H1 (cell line): ENCODE data around the gene ACTG2. TPM values are rescaled to one million over a fixed set of nuclear protein-coding genes. Genes with fewer than 3 reads are reported as not detected.

Experiments
- CTCF ChIA-PET: fragments of 300-600 bp; sonication (Branson Sonifier 250); formaldehyde crosslinking; loops from one replicate; lab custom pipeline; 2021; ENCODE audit not compliant: partially characterized antibody; lab: Charles Lee
- POLR2A ChIA-PET: fragments of 300-600 bp; sonication (Branson Sonifier 250); formaldehyde crosslinking; loops from one replicate; lab custom pipeline; 2021; ENCODE audit warnings: inconsistent platforms; ENCODE audit not compliant: partially characterized antibody; lab: Charles Lee
- DNase-seq, 2 experiments: peaks; one replicate each; pipeline versions ENCODE4 v3.0.0 to v3.0.0-alpha.2; 2010 to 2022; ENCODE audit warnings: low spot score in 2 of 2, low read depth in 1 of 2, mixed read lengths in 1 of 2
- FAIRE-seq: peaks from 2 replicates; lab custom pipeline; 2011; peaks lifted over from hg19 to GRCh38; lab: Jason Lieb, UNC
- H2AFZ ChIP-seq: 2 replicates; pipeline ENCODE4 v1.8.1; 2012; ENCODE audit warnings: low read length, inconsistent platforms
- H2AK5ac ChIP-seq: 2 replicates; pipeline ENCODE4 v1.6.1; 2013; ENCODE audit warnings: low read depth, low read length
- H2BK120ac ChIP-seq: replicated peaks from 2 replicates; pipeline ENCODE3; 2013; ENCODE audit warnings: low read depth, low read length, inconsistent platforms
- H2BK12ac ChIP-seq: 2 replicates; pipeline ENCODE4 v1.6.1; 2013; ENCODE audit warnings: low read depth, low read length
- H2BK15ac ChIP-seq: 2 replicates; pipeline ENCODE4 v1.6.1; 2013; ENCODE audit warnings: low read length
- H2BK20ac ChIP-seq: 2 replicates; pipeline ENCODE4 v1.6.1; 2013; ENCODE audit warnings: low read length
- H2BK5ac ChIP-seq: 2 replicates; pipeline ENCODE4 v1.6.1; 2013; ENCODE audit warnings: low read depth, low read length
- H3K14ac ChIP-seq: 2 replicates; pipeline ENCODE4 v1.6.1; 2013; ENCODE audit warnings: inconsistent platforms; ENCODE audit not compliant: insufficient read length
- H3K18ac ChIP-seq: 2 replicates; pipeline ENCODE4 v1.6.1; 2013; ENCODE audit warnings: low read length; ENCODE audit errors: extremely low read depth
- H3K23ac ChIP-seq: 2 replicates; pipeline ENCODE4 v1.6.1; 2013; ENCODE audit warnings: inconsistent platforms; ENCODE audit not compliant: insufficient read length
- H3K23me2 ChIP-seq: 2 replicates; pipeline ENCODE4 v1.6.1; 2013; ENCODE audit warnings: low read depth, low read length
- H3K27ac ChIP-seq: 2 replicates; pipeline ENCODE4 v1.6.1; 2011; ENCODE audit warnings: low read depth, low read length, inconsistent platforms
- H3K27me3 ChIP-seq, 4 experiments: replicated peaks in 1 of 4; 1 replicate in 1 of 4; 2 replicates in 3 of 4; pipeline versions ENCODE4 v1.6.1 to v1.8.1; 2011 to 2013; ENCODE audit warnings: low read length in 3 of 4, mild to moderate bottlenecking in 3 of 4, inconsistent platforms in 2 of 4, mixed read lengths in 2 of 4, moderate library complexity in 1 of 4; ENCODE audit not compliant: control insufficient read depth in 3 of 4, insufficient read depth in 3 of 4; ENCODE audit errors: extremely low read depth in 1 of 4
- H3K36me3 ChIP-seq, 4 experiments: 2 replicates each; pipeline versions ENCODE4 v1.6.1 to v1.8.1; 2011 to 2013; ENCODE audit warnings: mild to moderate bottlenecking in 4 of 4, low read length in 3 of 4, moderate library complexity in 2 of 4, control low read depth in 1 of 4, inconsistent platforms in 1 of 4; ENCODE audit not compliant: insufficient read depth in 4 of 4, control insufficient read depth in 2 of 4
- H3K4ac ChIP-seq: replicated peaks from 2 replicates; pipeline ENCODE3; 2013; ENCODE audit warnings: low read length, low read depth, mixed read lengths, inconsistent platforms; ENCODE audit not compliant: insufficient read length
- H3K4me1 ChIP-seq, 4 experiments: replicated peaks in 1 of 4; 1 replicate in 1 of 4; 2 replicates in 3 of 4; pipeline versions ENCODE4 v1.6.1 to v1.8.1; 2011 to 2013; ENCODE audit warnings: low read length in 3 of 4, inconsistent platforms in 2 of 4, mixed read lengths in 1 of 4; ENCODE audit not compliant: insufficient read depth in 4 of 4, control insufficient read depth in 3 of 4
- H3K4me2 ChIP-seq, 2 experiments: 2 replicates each; pipeline versions ENCODE4 v1.6.1 to v1.8.1; 2011 to 2013; ENCODE audit warnings: low read depth in 2 of 2, low read length in 2 of 2, control low read depth in 1 of 2, inconsistent platforms in 1 of 2, mild to moderate bottlenecking in 1 of 2; ENCODE audit not compliant: insufficient read depth in 1 of 2
- H3K4me3 ChIP-seq, 4 experiments: fragments of 200-600, 300-600 bp in 1 of 4; sonication (generic), shearing (Covaris generic), sonication (Bioruptor Twin) in 1 of 4; 2 replicates each; pipeline versions ENCODE4 v1.5.1 to v1.8.1; 2011 to 2016; ENCODE audit warnings: low read length in 4 of 4, low read depth in 3 of 4, control low read depth in 2 of 4, inconsistent platforms in 2 of 4, mild to moderate bottlenecking in 2 of 4, mixed read lengths in 1 of 4, moderate library complexity in 1 of 4; ENCODE audit not compliant: insufficient read depth in 2 of 4; ENCODE audit errors: extremely low read depth in 1 of 4
- H3K56ac ChIP-seq: replicated peaks from 2 replicates; pipeline ENCODE3; 2013; ENCODE audit warnings: low read depth, mild to moderate bottlenecking, mixed read lengths, low read length, inconsistent platforms; ENCODE audit not compliant: insufficient read length
- H3K79me1 ChIP-seq: 2 replicates; pipeline ENCODE4 v1.6.1; 2013; ENCODE audit warnings: low read depth, low read length, control low read depth
- H3K79me2 ChIP-seq, 2 experiments: 2 replicates each; pipeline versions ENCODE4 v1.6.1 to v1.8.1; 2012 to 2013; ENCODE audit warnings: low read length in 2 of 2, mild to moderate bottlenecking in 2 of 2, inconsistent platforms in 1 of 2; ENCODE audit not compliant: insufficient read depth in 2 of 2, control insufficient read depth in 1 of 2
- H3K9ac ChIP-seq, 4 experiments: replicated peaks in 1 of 4; 1 replicate in 1 of 4; 2 replicates in 3 of 4; pipeline versions ENCODE4 v1.6.1 to v1.8.1; 2011 to 2013; ENCODE audit warnings: low read depth in 3 of 4, low read length in 3 of 4, control low read depth in 2 of 4, mild to moderate bottlenecking in 2 of 4, moderate library complexity in 2 of 4, inconsistent platforms in 1 of 4; ENCODE audit errors: extremely low read depth in 1 of 4
- H3K9me3 ChIP-seq, 2 experiments: 2 replicates each; pipeline versions ENCODE4 v1.6.1 to v1.8.1; 2012 to 2013; ENCODE audit warnings: mild to moderate bottlenecking in 2 of 2, moderate library complexity in 2 of 2, control low read depth in 1 of 2, inconsistent platforms in 1 of 2, low read depth in 1 of 2, low read length in 1 of 2, mixed read lengths in 1 of 2; ENCODE audit not compliant: insufficient read depth in 2 of 2
- H4K20me1 ChIP-seq, 2 experiments: replicated peaks in 1 of 2; 2 replicates each; pipeline versions ENCODE3 to v1.8.1; 2011 to 2013; ENCODE audit warnings: inconsistent platforms in 2 of 2, low read length in 2 of 2, mild to moderate bottlenecking in 1 of 2; ENCODE audit not compliant: insufficient read depth in 2 of 2, control insufficient read depth in 1 of 2
- H4K5ac ChIP-seq: 2 replicates; pipeline ENCODE4 v1.6.1; 2013; ENCODE audit warnings: low read length, low read depth, mixed read lengths, inconsistent platforms; ENCODE audit not compliant: insufficient read length
- H4K8ac ChIP-seq: 2 replicates; pipeline ENCODE4 v1.8.0; 2013; ENCODE audit warnings: mild to moderate bottlenecking, moderate library complexity, low read length, inconsistent platforms; ENCODE audit not compliant: insufficient read depth; ENCODE audit errors: extremely low read depth
- H4K91ac ChIP-seq: replicated peaks from 2 replicates; pipeline ENCODE3; 2013; ENCODE audit warnings: low read length, mixed read lengths, inconsistent platforms; ENCODE audit not compliant: insufficient read length
- ASH2L ChIP-seq: fragments of 200-600, 300-600 bp; sonication (generic); IDR thresholded peaks from one replicate; pipeline ENCODE4 v1.7.1; 2017; ENCODE audit warnings: low read length
- EGR1 ChIP-seq: IDR thresholded peaks from 2 replicates; pipeline ENCODE4 v1.6.1; 2011; ENCODE audit warnings: low read depth, low read length, borderline replicate concordance
- GABPA ChIP-seq: IDR thresholded peaks from 2 replicates; pipeline ENCODE4 v1.6.1; 2011; ENCODE audit warnings: mild to moderate bottlenecking, low read length, moderate library complexity, borderline replicate concordance; ENCODE audit not compliant: insufficient read depth
- HDAC6 ChIP-seq: IDR thresholded peaks from one replicate; pipeline ENCODE4 v1.7.1; 2012; ENCODE audit warnings: low read depth, mild to moderate bottlenecking, inconsistent platforms, low read length, moderate library complexity
- TAF7 ChIP-seq: optimal IDR thresholded peaks from 2 replicates; pipeline ENCODE3; 2011; ENCODE audit warnings: low read depth, mild to moderate bottlenecking, inconsistent platforms, low read length, moderate library complexity, borderline replicate concordance
- YY1 ChIP-seq: IDR thresholded peaks from 2 replicates; pipeline ENCODE4 v1.6.1; 2011; ENCODE audit warnings: low read depth, mild to moderate bottlenecking, low read length
- WGBS, 2 experiments: shearing (Covaris generic) in 1 of 2; methylation state at CpG; one replicate each; pipeline versions ENCODE4 v1.1.6 to v1.1.7; 2013 to 2015; ENCODE audit warnings: low lambda C conversion rate in 2 of 2, mixed read lengths in 2 of 2, inconsistent platforms in 1 of 2, low coverage in 1 of 2, missing lambda C conversion rate in 1 of 2; ENCODE audit not compliant: insufficient replicate concordance in 2 of 2, insufficient coverage in 1 of 2, insufficient read length in 1 of 2; ENCODE audit errors: extremely low coverage in 1 of 2, missing lambda C conversion rate in 1 of 2; 5-methylcytosine and 5-hydroxymethylcytosine counted together
- polyA plus RNA-seq, 7 experiments: library from polyadenylated mRNA; depleted of rRNA in 3 of 7; stranded (reverse) in 5 of 7; unstranded in 2 of 7; fragments of >200 nt in 5 of 7; fragments of 200-250 nt in 2 of 7; gene quantifications; 1 replicate in 5 of 7; 2 replicates in 1 of 7; 4 replicates in 1 of 7; pipeline versions ENCODE4 v1.2.1 to v1.2.3, GENCODE V29; 2011 to 2013; ENCODE audit warnings: missing spikeins in 2 of 7, mixed read lengths in 2 of 7
- total RNA-seq: library from RNA; stranded (reverse); fragmentation: NEBNext Ultra II Directional; extraction: Animal tissue kit (Norgen Biotek cat#: 25700); gene quantifications from 2 replicates; pipeline ENCODE4 v1.2.1, GENCODE V29; 2021

ACTG2 gene
- total and polyA plus RNA-seq, 2 of the 8 experiments (the other 6 are each of a cell fraction or from before 2014, with no cell fraction given), result 6.2 to 13.7 TPM

DNA sequence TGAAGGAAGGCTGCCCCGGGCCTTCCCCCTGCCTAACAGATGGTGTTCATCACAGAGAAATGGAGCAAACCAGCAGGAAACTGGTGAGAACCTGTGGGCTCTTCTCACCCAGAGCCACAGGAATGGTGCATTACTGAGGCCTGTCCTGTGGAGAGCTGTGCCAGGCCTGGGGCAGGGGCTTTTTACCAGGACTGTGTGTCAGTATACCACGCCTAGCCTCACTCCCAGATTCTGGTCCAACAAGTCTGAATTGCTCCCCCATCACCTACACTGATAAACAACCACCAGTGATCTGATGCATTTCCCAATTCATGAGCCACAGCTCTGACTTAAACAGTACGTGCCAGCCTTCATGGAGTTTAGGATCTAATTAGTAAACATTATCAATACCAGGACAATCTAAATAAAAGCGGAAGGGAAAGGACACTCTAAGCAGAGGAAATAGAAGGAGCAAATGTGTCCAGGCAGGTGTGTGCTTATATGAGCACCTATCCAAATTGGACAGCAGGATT is 24.9 kb downstream of the ACTG2 start:
- Histone ChIP-seq H3K9me3 (no peaks in the 10 kb centered on the region), H2BK120ac (no peak overlapping the region)
- no peak for TF ChIP-seq GABPA
- no peak for TF ChIP-seq ASH2L
- no peak for TF ChIP-seq YY1
- TF ChIP-seq HDAC6, result no peak
- no peak for TF ChIP-seq EGR1
- no peak for TF ChIP-seq TAF7

More for the DNA sequence above, 24.9 kb downstream of the ACTG2 start:
- ChIA-PET POLR2A (interaction anchor here (1.1 kb wide), 1 partner anchor 66 kb away, joined by 3 read pairs; the partner anchor contains the start of gene TET3), CTCF (interaction anchor here (0.9 to 1.1 kb wide), 2 partner anchors 24 to 94 kb away, joined by 3 read pairs; no protein-coding TSS in a partner anchor)
- Histone ChIP-seq H3K9ac (no peak overlapping the region), H3K56ac (no peak overlapping the region), H3K4ac (no peak overlapping the region), H3K4me3 (no peak overlapping the region), H2BK5ac (no peak overlapping the region), H3K79me1 (no peaks in the 10 kb centered on the region), H3K27me3 (no peaks in the 10 kb centered on the region), H3K4me1 (peaks cover 3 to 8% (median 5%) of the 10 kb centered on the region in 4 experiments; a peak in 6 of 7 replicates), H2AFZ (no peak overlapping the region), H4K20me1 (no peaks in the 10 kb centered on the region), H3K18ac (no peak overlapping the region), H3K4me2 (no peak overlapping the region), H4K5ac (no peak overlapping the region), H2AK5ac (no peak overlapping the region), H3K23ac (no peak overlapping the region), H3K27ac (no peak overlapping the region), H2BK15ac (no peak overlapping the region), H3K36me3 (no peaks in the 10 kb centered on the region), H4K91ac (no peak overlapping the region), H3K14ac (no peak overlapping the region), H2BK12ac (no peak overlapping the region), H4K8ac (no peak overlapping the region), H3K79me2 (no peaks in the 10 kb centered on the region), H2BK20ac (no peak overlapping the region), H3K23me2 (no peaks in the 10 kb centered on the region)
- no peak for DNase-seq
- 91% methylated on average over 4 of the region's 4 CpGs; no CpG with 5 or more reads in 1 of the 2 experiments for WGBS, 2 experiments
- no peak for FAIRE-seq
